ENCODE measurements around the gene SPTLC1.
"Not testable (repeated sequence)": the region's sequence is repeated elsewhere in the genome, so short reads cannot be mapped to it uniquely, and the experiment has no call there.

DNA sequence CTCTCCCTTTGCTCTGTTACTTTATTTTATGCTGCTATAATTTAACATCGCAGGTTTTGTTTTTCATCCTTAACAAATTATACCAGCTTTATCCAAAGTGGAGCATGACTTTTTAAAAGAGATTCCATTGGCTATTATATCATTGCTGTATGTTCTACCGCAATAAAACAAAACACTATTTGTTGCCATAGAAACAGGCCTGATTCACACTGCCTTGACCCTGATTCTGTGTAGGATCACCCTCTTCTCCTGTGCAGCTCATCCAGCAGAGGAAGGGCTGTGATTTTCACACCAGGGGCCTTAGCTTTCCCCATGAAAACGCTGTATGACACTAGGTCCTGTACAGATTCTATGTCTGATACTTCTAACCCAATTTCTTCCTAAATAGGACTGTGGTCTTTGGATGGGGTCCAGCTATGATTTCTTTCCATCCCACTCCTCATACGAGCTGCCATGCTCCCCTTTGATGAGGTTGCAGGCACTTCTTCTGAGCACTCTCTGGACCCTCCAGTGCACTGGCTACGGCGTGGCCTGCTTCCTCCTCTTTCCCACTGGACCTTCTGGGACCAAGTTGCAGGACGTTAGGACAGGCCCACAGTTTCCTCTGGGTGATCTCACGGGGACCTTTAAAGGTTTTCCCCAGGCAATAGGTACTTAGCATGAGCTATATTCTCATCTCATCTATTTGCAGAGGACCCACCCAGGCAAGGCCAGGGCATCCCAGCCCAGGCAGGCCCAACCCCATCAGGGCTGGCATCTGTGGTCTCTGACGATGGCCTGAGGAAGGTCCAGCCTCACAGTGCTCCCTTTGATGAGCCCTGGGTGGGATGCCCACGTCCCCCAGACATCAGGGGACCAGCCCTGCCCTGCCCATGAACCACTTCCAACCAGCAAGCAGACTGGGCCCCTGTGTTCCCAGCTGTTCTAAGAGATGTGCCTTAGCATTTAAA, 38.5 kb upstream of the SPTLC1 start:
- TF ChIP-seq, protein P1, sequence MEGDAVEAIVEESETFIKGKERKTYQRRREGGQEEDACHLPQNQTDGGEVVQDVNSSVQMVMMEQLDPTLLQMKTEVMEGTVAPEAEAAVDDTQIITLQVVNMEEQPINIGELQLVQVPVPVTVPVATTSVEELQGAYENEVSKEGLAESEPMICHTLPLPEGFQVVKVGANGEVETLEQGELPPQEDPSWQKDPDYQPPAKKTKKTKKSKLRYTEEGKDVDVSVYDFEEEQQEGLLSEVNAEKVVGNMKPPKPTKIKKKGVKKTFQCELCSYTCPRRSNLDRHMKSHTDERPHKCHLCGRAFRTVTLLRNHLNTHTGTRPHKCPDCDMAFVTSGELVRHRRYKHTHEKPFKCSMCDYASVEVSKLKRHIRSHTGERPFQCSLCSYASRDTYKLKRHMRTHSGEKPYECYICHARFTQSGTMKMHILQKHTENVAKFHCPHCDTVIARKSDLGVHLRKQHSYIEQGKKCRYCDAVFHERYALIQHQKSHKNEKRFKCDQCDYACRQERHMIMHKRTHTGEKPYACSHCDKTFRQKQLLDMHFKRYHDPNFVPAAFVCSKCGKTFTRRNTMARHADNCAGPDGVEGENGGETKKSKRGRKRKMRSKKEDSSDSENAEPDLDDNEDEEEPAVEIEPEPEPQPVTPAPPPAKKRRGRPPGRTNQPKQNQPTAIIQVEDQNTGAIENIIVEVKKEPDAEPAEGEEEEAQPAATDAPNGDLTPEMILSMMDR (IDR thresholded peaks at IDR 0.05) = not testable (repeated sequence)
- TF ChIP-seq POLR2A (IDR thresholded peaks at IDR 0.05) = not testable (repeated sequence)
